ENCODE measurements around the gene CHN2.
"Not testable (repeated sequence)": the region's sequence is repeated elsewhere in the genome, so short reads cannot be mapped to it uniquely, and the experiment has no call there.

CHN2 gene

GRCh38 chr7:29256693-29257002, 62.1 kb downstream of the CHN2 start:
- no peak for DNase-seq (ENCODE audit: low read depth)

- DNase-seq (ENCODE audit: low read depth) = no peak
Measured at GRCh38 chr7:29258951-29259350, 64.4 kb downstream of the CHN2 start.

GRCh38 chr7:29262191-29262917, 67.8 kb downstream of the CHN2 start:
- no peak for DNase-seq (ENCODE audit: low read depth)

GRCh38 chr7:29263601-29264207, 69.1 kb downstream of the CHN2 start:
- not testable (repeated sequence) for DNase-seq (ENCODE audit: low read depth)

- no peak for DNase-seq (ENCODE audit: low read depth)
Measured at GRCh38 chr7:29265208-29265923, 70.8 kb downstream of the CHN2 start.

- no peak for DNase-seq (ENCODE audit: low read depth)
Measured at GRCh38 chr7:29269935-29270334, 75.4 kb downstream of the CHN2 start.

- DNase-seq (ENCODE audit: low read depth) = no peak
Measured at GRCh38 chr7:29270594-29271318, 76.2 kb downstream of the CHN2 start.

GRCh38 chr7:29271319-29271658, 76.7 kb downstream of the CHN2 start:
- DNase-seq (ENCODE audit: low read depth) = no peak

GRCh38 chr7:29272057-29272456, 77.5 kb downstream of the CHN2 start:
- DNase-seq (ENCODE audit: low read depth) = no peak

- DNase-seq (ENCODE audit: low read depth) = no peak
Measured at GRCh38 chr7:29274146-29275017, 79.8 kb downstream of the CHN2 start.

- DNase-seq (ENCODE audit: low read depth) = no peak
Measured at GRCh38 chr7:29275018-29275318, 80.4 kb downstream of the CHN2 start.

GRCh38 chr7:29275493-29275892, 80.9 kb downstream of the CHN2 start:
- DNase-seq (ENCODE audit: low read depth) = no peak

- DNase-seq (ENCODE audit: low read depth) = no peak
Measured at GRCh38 chr7:29276199-29276598, 81.6 kb downstream of the CHN2 start.

GRCh38 chr7:29276806-29277205, 82.2 kb downstream of the CHN2 start:
- DNase-seq (ENCODE audit: low read depth) = no peak

- DNase-seq (ENCODE audit: low read depth) = no peak
Measured at GRCh38 chr7:29277436-29278215, 83.1 kb downstream of the CHN2 start.

- no peak for DNase-seq (ENCODE audit: low read depth)
Measured at GRCh38 chr7:29278337-29279069, 83.9 kb downstream of the CHN2 start.

GRCh38 chr7:29281782-29282541, 87.4 kb downstream of the CHN2 start:
- peak; percentile 3 for DNase-seq (ENCODE audit: low read depth)

- no peak for DNase-seq (ENCODE audit: low read depth)
Measured at GRCh38 chr7:29282819-29283414, 88.3 kb downstream of the CHN2 start.

- no peak for DNase-seq (ENCODE audit: low read depth)
Measured at GRCh38 chr7:29284696-29285443, 90.3 kb downstream of the CHN2 start.

Measured in ELR (cell line).